ENCODE data around the gene ING3. TPM values are rescaled to one million over a fixed set of nuclear protein-coding genes. Genes with fewer than 3 reads are reported as not detected.

ING3 gene
- total and polyA plus RNA-seq, 11 donors, result 5.4 to 16.0 (median 12.5) TPM

DNA sequence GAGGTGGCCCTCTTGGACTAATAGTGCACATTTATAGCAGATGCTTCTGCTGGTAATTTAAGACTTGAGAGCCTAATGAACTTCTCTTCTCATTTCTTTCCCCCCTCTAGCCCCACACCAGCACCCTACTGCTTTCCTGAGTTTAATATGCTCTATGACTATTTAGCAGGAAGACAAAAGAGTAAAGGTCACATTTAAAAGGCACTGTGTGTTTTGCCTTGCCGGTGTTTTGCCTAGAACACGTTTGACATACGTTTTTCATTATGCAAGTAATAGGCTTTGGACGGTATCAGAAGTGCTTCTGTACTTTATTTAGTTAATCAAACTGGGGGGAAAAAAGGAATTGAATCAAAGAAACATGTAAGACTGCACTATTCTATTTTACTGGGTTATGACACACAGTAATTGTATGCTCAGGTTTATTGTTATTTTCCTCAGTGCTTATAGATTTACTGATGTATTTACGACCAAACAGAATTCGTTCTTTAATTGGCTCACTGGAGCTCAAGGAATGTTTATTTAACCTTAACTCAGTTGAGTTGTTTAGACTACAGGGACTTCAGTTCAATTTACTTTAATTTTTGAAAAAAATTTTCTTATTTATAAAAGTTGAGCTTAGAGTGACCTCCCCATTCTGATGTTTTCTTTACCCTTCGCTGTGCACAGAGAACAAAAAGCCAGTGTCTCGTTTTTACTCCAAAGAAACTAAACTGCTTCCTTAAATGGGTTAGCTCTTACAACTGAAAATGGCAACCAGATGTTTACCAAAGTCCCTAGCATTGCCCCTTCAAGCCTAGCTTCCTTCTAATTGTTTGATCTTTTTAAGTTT lies 73.3 kb downstream of the ING3 start:
- no peaks in the 10 kb centered on the region for H3K36me3 ChIP-seq
- H3K4me1 ChIP-seq, result peaks cover 3 to 79% (median 68%) of the 10 kb centered on the region in 12 donors
- H3K4me3 ChIP-seq, result peak overlapping the region in 1 of 12 donors; percentile 9
- ATAC-seq (peak in 2 of 4 donors; percentile 10 to 32), DNase-seq (no peak)
- intact Hi-C loops (cut with DNase I), result loop anchor here in 1 of 10 donors (5.0 kb wide), 1 partner anchor 53 kb away; no protein-coding TSS in a partner anchor
- WGBS, 4 donors, result 42 to 60% (median 46%) methylated on average over 8 of the region's 8 CpGs
- H3K27ac ChIP-seq, result peak overlapping the region; percentile 38 to 83 (median 74)
- no peaks in the 10 kb centered on the region for H3K9me3 ChIP-seq
- no peaks in the 10 kb centered on the region for H3K27me3 ChIP-seq
- no peak for TF ChIP-seq POLR2A (IDR thresholded peaks at IDR 0.05)
- TF ChIP-seq, protein P1, sequence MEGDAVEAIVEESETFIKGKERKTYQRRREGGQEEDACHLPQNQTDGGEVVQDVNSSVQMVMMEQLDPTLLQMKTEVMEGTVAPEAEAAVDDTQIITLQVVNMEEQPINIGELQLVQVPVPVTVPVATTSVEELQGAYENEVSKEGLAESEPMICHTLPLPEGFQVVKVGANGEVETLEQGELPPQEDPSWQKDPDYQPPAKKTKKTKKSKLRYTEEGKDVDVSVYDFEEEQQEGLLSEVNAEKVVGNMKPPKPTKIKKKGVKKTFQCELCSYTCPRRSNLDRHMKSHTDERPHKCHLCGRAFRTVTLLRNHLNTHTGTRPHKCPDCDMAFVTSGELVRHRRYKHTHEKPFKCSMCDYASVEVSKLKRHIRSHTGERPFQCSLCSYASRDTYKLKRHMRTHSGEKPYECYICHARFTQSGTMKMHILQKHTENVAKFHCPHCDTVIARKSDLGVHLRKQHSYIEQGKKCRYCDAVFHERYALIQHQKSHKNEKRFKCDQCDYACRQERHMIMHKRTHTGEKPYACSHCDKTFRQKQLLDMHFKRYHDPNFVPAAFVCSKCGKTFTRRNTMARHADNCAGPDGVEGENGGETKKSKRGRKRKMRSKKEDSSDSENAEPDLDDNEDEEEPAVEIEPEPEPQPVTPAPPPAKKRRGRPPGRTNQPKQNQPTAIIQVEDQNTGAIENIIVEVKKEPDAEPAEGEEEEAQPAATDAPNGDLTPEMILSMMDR (IDR thresholded peaks at IDR 0.05), result no peak

- H3K36me3 ChIP-seq, result no peaks in the 10 kb centered on the region
- WGBS, 4 donors, result 30 to 48% (median 33%) methylated on average over 5 of the region's 5 CpGs
- peak overlapping the region in 1 of 12 donors; percentile 9 for H3K4me3 ChIP-seq
- intact Hi-C loops (cut with DNase I), result loop anchor here in 2 of 10 donors (5.0 kb wide), 2 partner anchors 48 to 53 kb away; no protein-coding TSS in a partner anchor
- no peaks in the 10 kb centered on the region for H3K9me3 ChIP-seq
- ATAC-seq, result no peak
- H3K27me3 ChIP-seq, result no peaks in the 10 kb centered on the region
- TF ChIP-seq, protein P1 (IDR thresholded peaks at IDR 0.05), result no peak
- TF ChIP-seq POLR2A (IDR thresholded peaks at IDR 0.05), result no peak
- H3K4me1 ChIP-seq, result peaks cover 3 to 81% (median 68%) of the 10 kb centered on the region in 12 donors
- H3K27ac ChIP-seq, result peak overlapping the region in 11 of 12 donors; percentile 50 to 83 (median 75)
- DNase-seq, result no peak
Observed at GRCh38 chr7:121024611-121025010, 74.0 kb downstream of the ING3 start.

GRCh38 chr7:121026159-121026558 lies 75.6 kb downstream of the ING3 start:
- H3K9me3 ChIP-seq, result no peaks in the 10 kb centered on the region
- peaks cover 3 to 79% (median 62%) of the 10 kb centered on the region in 12 donors for H3K4me1 ChIP-seq
- 88 to 100% (median 96%) methylated on average over 1 of the region's 1 CpG for WGBS, 4 donors
- H3K27ac ChIP-seq, result peak overlapping the region in 3 of 12 donors; percentile 2 to 75 (median 16)
- DNase-seq (no peak), ATAC-seq (no peak)
- H3K27me3 ChIP-seq, result no peaks in the 10 kb centered on the region
- intact Hi-C loops (cut with DNase I), result loop anchor here in 1 of 10 donors (5.0 kb wide), 1 partner anchor 46 kb away; no protein-coding TSS in a partner anchor
- H3K36me3 ChIP-seq, result no peaks in the 10 kb centered on the region
- TF ChIP-seq POLR2A (IDR thresholded peaks at IDR 0.05), result no peak
- TF ChIP-seq, protein P1 (IDR thresholded peaks at IDR 0.05), result no peak
- H3K4me3 ChIP-seq, result no peak overlapping the region

GRCh38 chr7:121026577-121027111 lies 76.1 kb downstream of the ING3 start:
- DNase-seq (no peak), ATAC-seq (no peak)
- WGBS, 4 donors, result 94 to 99% (median 97%) methylated on average over 3 of the region's 3 CpGs
- no peaks in the 10 kb centered on the region for H3K36me3 ChIP-seq
- H3K27me3 ChIP-seq, result no peaks in the 10 kb centered on the region
- TF ChIP-seq, protein P1 (IDR thresholded peaks at IDR 0.05), result no peak
- no peak for TF ChIP-seq POLR2A (IDR thresholded peaks at IDR 0.05)
- H3K4me3 ChIP-seq, result no peak overlapping the region
- intact Hi-C loops (cut with DNase I), result loop anchor here in 1 of 10 donors (5.0 kb wide), 1 partner anchor 46 kb away; no protein-coding TSS in a partner anchor
- no peaks in the 10 kb centered on the region for H3K9me3 ChIP-seq
- peak overlapping the region in 3 of 12 donors; percentile 69 to 84 (median 75) for H3K27ac ChIP-seq
- peaks cover 3 to 78% (median 60%) of the 10 kb centered on the region in 12 donors for H3K4me1 ChIP-seq

Data from heart left ventricle (tissue), 16 donors.